NCI-H1436 treated with DMSO at 0.1 percent for 48 hours (cell line): ENCODE data around the gene PARM1.

Experiments
- DNase-seq: peaks from one replicate; lab custom pipeline; 2025; lab: John Stamatoyannopoulos, UW

The PARM1 gene

GRCh38 chr4:74932832-74933561 is at the start of gene PARM1:
Gene PARM1, plus strand, starts transcription at chr4:74933116. Its CDS starts 212 bp downstream, at chr4:74933328.
- DNase-seq, result no peak

GRCh38 chr4:74884266-74884665 is 48.6 kb upstream of the PARM1 start:
- DNase-seq, result no peak

GRCh38 chr4:74886484-74886883 is 46.4 kb upstream of the PARM1 start:
- DNase-seq, result no peak

- DNase-seq, result no peak
Observed at GRCh38 chr4:74890341-74890740, 42.6 kb upstream of the PARM1 start.

- DNase-seq, result no peak
Observed at GRCh38 chr4:74891037-74891436, 41.9 kb upstream of the PARM1 start.

- DNase-seq, result no peak
Observed at GRCh38 chr4:74893171-74893570, 39.7 kb upstream of the PARM1 start.

- DNase-seq, result no peak
Observed at GRCh38 chr4:74896595-74896994, 36.3 kb upstream of the PARM1 start.

GRCh38 chr4:74897386-74897785 is 35.5 kb upstream of the PARM1 start:
- no peak for DNase-seq

GRCh38 chr4:74900862-74901261 is 32.1 kb upstream of the PARM1 start:
- DNase-seq, result no peak

- DNase-seq, result no peak
Observed at GRCh38 chr4:74904509-74905065, 28.3 kb upstream of the PARM1 start.

- DNase-seq, result no peak
Observed at GRCh38 chr4:74906771-74907170, 26.1 kb upstream of the PARM1 start.

- DNase-seq, result no peak
Observed at GRCh38 chr4:74919783-74920182, 13.1 kb upstream of the PARM1 start.

GRCh38 chr4:74920704-74921103 is 12.2 kb upstream of the PARM1 start:
- no peak for DNase-seq

GRCh38 chr4:74921490-74921889 is 11.4 kb upstream of the PARM1 start:
- no peak for DNase-seq

- DNase-seq, result no peak
Observed at GRCh38 chr4:74926007-74926406, 6.9 kb upstream of the PARM1 start.

GRCh38 chr4:74930162-74930561 is 2.8 kb upstream of the PARM1 start:
- DNase-seq, result no peak

- no peak for DNase-seq
Observed at GRCh38 chr4:74931376-74931775, 1.5 kb upstream of the PARM1 start.

- no peak for DNase-seq
Observed at GRCh38 chr4:74932010-74932409, 906 bp upstream of the PARM1 start.

- DNase-seq, result no peak
Observed at GRCh38 chr4:74933562-74934015, 673 bp downstream of the PARM1 start.

GRCh38 chr4:74934016-74934831 is 1.3 kb downstream of the PARM1 start:
- no peak for DNase-seq

GRCh38 chr4:74934888-74935287 is 2.0 kb downstream of the PARM1 start:
- no peak for DNase-seq

- DNase-seq, result no peak
Observed at GRCh38 chr4:74941123-74941522, 8.2 kb downstream of the PARM1 start.
